Muscle layer of colon (tissue), 2 donors: Measurements from ENCODE around the gene MYH16.

ENCODE experiments used
- H3K27ac ChIP-seq: one replicate; pipeline ENCODE4 v1.7.0; 2013; ENCODE audit warnings: low read depth, mild to moderate bottlenecking, low read length, moderate library complexity
- H3K27me3 ChIP-seq, 2 donors: one replicate each; pipeline ENCODE4 v1.7.0; 2013; ENCODE audit warnings: low read length in 2 of 2, mild to moderate bottlenecking in 2 of 2; ENCODE audit not compliant: insufficient read depth in 2 of 2, control insufficient read depth in 1 of 2
- H3K36me3 ChIP-seq: one replicate; pipeline ENCODE4 v1.7.0; 2013; ENCODE audit warnings: mild to moderate bottlenecking, low read length; ENCODE audit not compliant: insufficient read depth
- H3K4me1 ChIP-seq: one replicate; pipeline ENCODE4 v1.7.0; 2013; ENCODE audit warnings: mild to moderate bottlenecking, low read length; ENCODE audit not compliant: insufficient read depth
- H3K4me3 ChIP-seq, 2 donors: one replicate each; pipeline ENCODE4 v1.7.0; 2013; ENCODE audit warnings: low read length in 2 of 2, low read depth in 1 of 2, mild to moderate bottlenecking in 1 of 2, moderate library complexity in 1 of 2
- H3K9ac ChIP-seq: one replicate; pipeline ENCODE4 v1.7.0; 2013; ENCODE audit warnings: low read length
- H3K9me3 ChIP-seq: one replicate; pipeline ENCODE4 v1.7.0; 2013; ENCODE audit warnings: mild to moderate bottlenecking, low read length
- donor health status: abdominal sarcoma.
- donor health status: Adenocarcinoma of cecum.

MYH16 gene

GRCh38 chr7:99243751-99244337 is 28.8 kb upstream of the MYH16 start:
- no peak overlapping the region for H3K9ac ChIP-seq
- H3K27me3 ChIP-seq: no peaks in the 10 kb centered on the region
- no peaks in the 10 kb centered on the region for H3K36me3 ChIP-seq
- H3K27ac ChIP-seq: no peak overlapping the region
- no peaks in the 10 kb centered on the region for H3K4me1 ChIP-seq
- no peaks in the 10 kb centered on the region for H3K9me3 ChIP-seq
- no peak overlapping the region for H3K4me3 ChIP-seq

GRCh38 chr7:99244939-99245338 is 27.7 kb upstream of the MYH16 start:
- H3K9me3 ChIP-seq: no peaks in the 10 kb centered on the region
- H3K36me3 ChIP-seq: no peaks in the 10 kb centered on the region
- no peak overlapping the region for H3K27ac ChIP-seq
- no peak overlapping the region for H3K4me3 ChIP-seq
- H3K27me3 ChIP-seq: no peaks in the 10 kb centered on the region
- no peaks in the 10 kb centered on the region for H3K4me1 ChIP-seq
- no peak overlapping the region for H3K9ac ChIP-seq

- H3K36me3 ChIP-seq: no peaks in the 10 kb centered on the region
- no peaks in the 10 kb centered on the region for H3K9me3 ChIP-seq
- H3K4me1 ChIP-seq: no peaks in the 10 kb centered on the region
- no peak overlapping the region for H3K4me3 ChIP-seq
- no peak overlapping the region for H3K27ac ChIP-seq
- H3K9ac ChIP-seq: no peak overlapping the region
- H3K27me3 ChIP-seq: no peaks in the 10 kb centered on the region
Measured at GRCh38 chr7:99248391-99249095, 24.1 kb upstream of the MYH16 start.

GRCh38 chr7:99249985-99250575 is 22.6 kb upstream of the MYH16 start:
- no peak overlapping the region for H3K27ac ChIP-seq
- no peak overlapping the region for H3K9ac ChIP-seq
- H3K36me3 ChIP-seq: no peaks in the 10 kb centered on the region
- no peaks in the 10 kb centered on the region for H3K4me1 ChIP-seq
- H3K27me3 ChIP-seq: no peaks in the 10 kb centered on the region
- H3K4me3 ChIP-seq: no peak overlapping the region
- H3K9me3 ChIP-seq: no peaks in the 10 kb centered on the region

GRCh38 chr7:99252166-99252895 is 20.3 kb upstream of the MYH16 start:
- H3K4me3 ChIP-seq: no peak overlapping the region
- H3K4me1 ChIP-seq: no peaks in the 10 kb centered on the region
- no peak overlapping the region for H3K27ac ChIP-seq
- no peak overlapping the region for H3K9ac ChIP-seq
- H3K9me3 ChIP-seq: no peaks in the 10 kb centered on the region
- no peaks in the 10 kb centered on the region for H3K36me3 ChIP-seq
- no peaks in the 10 kb centered on the region for H3K27me3 ChIP-seq

GRCh38 chr7:99253369-99253768 is 19.3 kb upstream of the MYH16 start:
- Histone ChIP-seq H3K36me3 (no peaks in the 10 kb centered on the region), H3K27me3 (no peaks in the 10 kb centered on the region), H3K4me1 (no peaks in the 10 kb centered on the region), H3K27ac (no peak overlapping the region), H3K9ac (no peak overlapping the region), H3K4me3 (no peak overlapping the region), H3K9me3 (no peaks in the 10 kb centered on the region)

GRCh38 chr7:99254390-99254789 is 18.2 kb upstream of the MYH16 start:
- Histone ChIP-seq H3K4me3 (no peak overlapping the region), H3K4me1 (no peaks in the 10 kb centered on the region), H3K27ac (no peak overlapping the region)

GRCh38 chr7:99255463-99255862 is 17.2 kb upstream of the MYH16 start:
- Histone ChIP-seq H3K9me3 (no peaks in the 10 kb centered on the region), H3K36me3 (no peaks in the 10 kb centered on the region), H3K4me3 (no peak overlapping the region), H3K27ac (no peak overlapping the region), H3K27me3 (no peaks in the 10 kb centered on the region), H3K9ac (no peak overlapping the region), H3K4me1 (no peaks in the 10 kb centered on the region)

More at GRCh38 chr7:99254390-99254789, 18.2 kb upstream of the MYH16 start:
- Histone ChIP-seq H3K36me3 (no peaks in the 10 kb centered on the region), H3K27me3 (no peaks in the 10 kb centered on the region), H3K9me3 (no peaks in the 10 kb centered on the region), H3K9ac (no peak overlapping the region)

GRCh38 chr7:99257065-99257464 is 15.6 kb upstream of the MYH16 start:
- H3K27me3 ChIP-seq: no peaks in the 10 kb centered on the region
- H3K4me1 ChIP-seq: no peaks in the 10 kb centered on the region
- H3K9ac ChIP-seq: no peak overlapping the region
- no peaks in the 10 kb centered on the region for H3K36me3 ChIP-seq
- H3K9me3 ChIP-seq: no peaks in the 10 kb centered on the region
- H3K27ac ChIP-seq: no peak overlapping the region
- no peak overlapping the region for H3K4me3 ChIP-seq

- Histone ChIP-seq H3K4me3 (no peak overlapping the region), H3K4me1 (no peaks in the 10 kb centered on the region), H3K9me3 (no peaks in the 10 kb centered on the region), H3K27ac (no peak overlapping the region), H3K27me3 (no peaks in the 10 kb centered on the region), H3K9ac (no peak overlapping the region), H3K36me3 (no peaks in the 10 kb centered on the region)
Measured at GRCh38 chr7:99257675-99258074, 15.0 kb upstream of the MYH16 start.

GRCh38 chr7:99258501-99258900 is 14.1 kb upstream of the MYH16 start:
- no peaks in the 10 kb centered on the region for H3K36me3 ChIP-seq
- no peak overlapping the region for H3K27ac ChIP-seq
- no peaks in the 10 kb centered on the region for H3K27me3 ChIP-seq
- no peak overlapping the region for H3K9ac ChIP-seq
- H3K4me3 ChIP-seq: no peak overlapping the region
- H3K9me3 ChIP-seq: no peaks in the 10 kb centered on the region
- H3K4me1 ChIP-seq: no peaks in the 10 kb centered on the region
